ENCODE measurements around the gene SLAMF8. TPM values are rescaled to one million over a fixed set of nuclear protein-coding genes. Genes with fewer than 3 reads are reported as not detected.

The SLAMF8 gene
- total and polyA plus RNA-seq, 2 of the 8 experiments (the other 6 are each of a cell fraction or from before 2014, with no cell fraction given): not detected

GRCh38 chr1:159849626-159850366 is 23.1 kb downstream of the SLAMF8 start:
- H3K36me3 ChIP-seq (ENCODE audit: control insufficient read depth in 2 of 4, insufficient read depth in 4 of 4, low read length in 3 of 4): no peaks in the 10 kb centered on the region
- peaks cover 2 to 16% (median 10%) of the 10 kb centered on the region in 4 experiments for H3K27me3 ChIP-seq (replicated peaks in 1 of 4; ENCODE audit: control insufficient read depth in 3 of 4, extremely low read depth in 1 of 4, insufficient read depth in 3 of 4, low read length in 3 of 4)
- H4K91ac ChIP-seq (replicated peaks; ENCODE audit: insufficient read length, low read length): no peak overlapping the region
- no peaks in the 10 kb centered on the region for H3K79me2 ChIP-seq (ENCODE audit: control insufficient read depth in 1 of 2, insufficient read depth in 2 of 2, low read length in 2 of 2)
- H4K20me1 ChIP-seq (replicated peaks in 1 of 2; ENCODE audit: control insufficient read depth in 1 of 2, insufficient read depth in 2 of 2, low read length in 2 of 2): peaks cover 0 to 2% of the 10 kb centered on the region in 2 experiments
- no peaks in the 10 kb centered on the region; a peak in 1 of 7 replicates for H3K4me1 ChIP-seq (replicated peaks in 1 of 4; ENCODE audit: control insufficient read depth in 3 of 4, insufficient read depth in 4 of 4, low read length in 3 of 4)
- CTCF ChIA-PET (ENCODE audit: partially characterized antibody): interaction anchor here (0.6 to 8.4 kb wide), 11 partner anchors 8 to 1720 kb away, joined by 3 to 107 read pairs (median 21); partner anchors contain the start of genes FCRL6, SLAMF8 and VSIG8
- no peak overlapping the region for H2BK20ac ChIP-seq (ENCODE audit: low read length)
- no peaks in the 10 kb centered on the region for H3K79me1 ChIP-seq (ENCODE audit: low read depth, low read length)
- no peak overlapping the region for H4K8ac ChIP-seq (ENCODE audit: extremely low read depth, insufficient read depth, low read length)
- H2AFZ ChIP-seq (ENCODE audit: low read length): no peak overlapping the region
- H2BK120ac ChIP-seq (replicated peaks; ENCODE audit: low read depth, low read length): no peak overlapping the region
- peaks cover 8% of the 10 kb centered on the region; the same call in 1 of the 2 replicates for H3K23me2 ChIP-seq (ENCODE audit: low read depth, low read length)
- no peak overlapping the region for H3K4me2 ChIP-seq (ENCODE audit: insufficient read depth in 1 of 2, low read depth in 2 of 2, low read length in 2 of 2)
- FAIRE-seq (no peak), DNase-seq (ENCODE audit: low read depth in 1 of 2, low spot score in 2 of 2) (no peak)
- no peak overlapping the region for H3K23ac ChIP-seq (ENCODE audit: insufficient read length)
- H3K9ac ChIP-seq (replicated peaks in 1 of 4; ENCODE audit: extremely low read depth in 1 of 4, low read depth in 3 of 4, low read length in 3 of 4): no peak overlapping the region
- no peak overlapping the region for H4K5ac ChIP-seq (ENCODE audit: insufficient read length, low read depth, low read length)
- no peak overlapping the region for H3K14ac ChIP-seq (ENCODE audit: insufficient read length)
- no peak overlapping the region for H3K4me3 ChIP-seq (ENCODE audit: extremely low read depth in 1 of 4, insufficient read depth in 2 of 4, low read depth in 3 of 4, low read length in 4 of 4)
- H3K56ac ChIP-seq (replicated peaks; ENCODE audit: insufficient read length, low read depth, low read length): no peak overlapping the region
- POLR2A ChIA-PET (ENCODE audit: partially characterized antibody): no interaction called here
- no peak overlapping the region for H2BK15ac ChIP-seq (ENCODE audit: low read length)
- no peak overlapping the region for H2BK12ac ChIP-seq (ENCODE audit: low read depth, low read length)
- H3K18ac ChIP-seq (ENCODE audit: extremely low read depth, low read length): no peak overlapping the region
- WGBS, 2 experiments (ENCODE audit: extremely low coverage in 1 of 2, insufficient coverage in 1 of 2, insufficient read length in 1 of 2, insufficient replicate concordance in 2 of 2, low coverage in 1 of 2, low lambda C conversion rate in 2 of 2, missing lambda C conversion rate in 1 of 2): 76% methylated on average over 2 of the region's 2 CpGs; no CpG with 5 or more reads in 1 of the 2 experiments
- no peak overlapping the region for H3K27ac ChIP-seq (ENCODE audit: low read depth, low read length)
- H3K9me3 ChIP-seq (ENCODE audit: insufficient read depth in 2 of 2, low read depth in 1 of 2, low read length in 1 of 2): no peaks in the 10 kb centered on the region
- H3K4ac ChIP-seq (replicated peaks; ENCODE audit: insufficient read length, low read depth, low read length): no peak overlapping the region
- H2BK5ac ChIP-seq (ENCODE audit: low read depth, low read length): no peak overlapping the region
- H2AK5ac ChIP-seq (ENCODE audit: low read depth, low read length): no peak overlapping the region
- no peak for TF ChIP-seq CTCF (IDR thresholded peaks at IDR 0.05; ENCODE audit: control extremely low read depth in 1 of 3, insufficient read depth in 1 of 3, low read depth in 1 of 3, low read length in 3 of 3)
- no peak for TF ChIP-seq POLR2A (IDR thresholded peaks at IDR 0.05; ENCODE audit: control extremely low read depth in 1 of 2, low read depth in 2 of 2, low read length in 2 of 2)
- TF ChIP-seq CHD2 (IDR thresholded peaks at IDR 0.05; ENCODE audit: low read length): no peak
- TF ChIP-seq MAX (IDR thresholded peaks at IDR 0.05): no peak
- TF ChIP-seq BACH1 (IDR thresholded peaks at IDR 0.05; ENCODE audit: low read length): no peak
- no peak for TF ChIP-seq SRF (IDR thresholded peaks at IDR 0.05; ENCODE audit: low read depth, low read length)
- TF ChIP-seq EZH2 (IDR thresholded peaks at IDR 0.05; ENCODE audit: low read depth, low read length, severe bottlenecking): no peak
- no peak for TF ChIP-seq JUN (IDR thresholded peaks at IDR 0.05; ENCODE audit: low read depth, low read length)
- no peak for TF ChIP-seq BRCA1 (IDR thresholded peaks at IDR 0.05; ENCODE audit: low read depth, low read length)
- no peak for TF ChIP-seq SUZ12 (IDR thresholded peaks at IDR 0.05; ENCODE audit: low read length)
- TF ChIP-seq JUND (IDR thresholded peaks at IDR 0.05; ENCODE audit: low read length): no peak
